ENCODE results near the gene CDHR3.

The CDHR3 gene

DNA sequence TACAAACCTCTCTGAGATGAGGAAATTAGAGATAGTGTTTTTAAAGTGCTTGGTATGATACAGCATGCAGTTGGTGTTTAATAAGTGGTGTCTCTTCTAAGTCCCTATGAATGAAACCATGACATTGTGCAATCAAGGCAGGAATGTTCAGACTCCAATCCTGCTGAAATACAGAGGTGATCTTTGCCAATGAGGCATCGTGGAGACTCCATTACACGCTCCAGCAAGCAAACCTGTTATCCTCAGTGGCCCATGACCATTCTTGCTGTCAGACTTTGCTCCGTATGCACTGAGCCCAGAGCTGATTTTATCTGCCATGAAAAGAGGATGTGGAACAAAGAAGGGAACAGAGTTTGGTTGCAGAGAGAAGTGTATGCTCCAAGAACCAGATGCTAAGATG is 47.3 kb downstream of the CDHR3 start:
- H3K27ac ChIP-seq (ENCODE audit: low read depth, low read length): no peak overlapping the region

GRCh38 chr7:106010866-106011265 is 47.8 kb downstream of the CDHR3 start:
- Histone ChIP-seq H3K27ac (ENCODE audit: low read depth, low read length) (no peak overlapping the region), H3K4me1 (ENCODE audit: control insufficient read depth, insufficient read depth, low read length, unreplicated experiment) (peaks cover 8% of the 10 kb centered on the region), H3K4me3 (ENCODE audit: low read depth, low read length) (no peak overlapping the region)

More for the DNA sequence above, 47.3 kb downstream of the CDHR3 start:
- no peaks in the 10 kb centered on the region for H3K79me2 ChIP-seq (ENCODE audit: control insufficient read depth, insufficient read depth, low read length, unreplicated experiment)
- peak overlapping the region; percentile 40; the same call in 1 of the 2 replicates for H3K4me3 ChIP-seq (ENCODE audit: low read depth, low read length)
- H3K4me1 ChIP-seq (ENCODE audit: control insufficient read depth, insufficient read depth, low read length, unreplicated experiment): peaks cover 8% of the 10 kb centered on the region
- H3K27me3 ChIP-seq (ENCODE audit: insufficient read depth, low read length): peaks cover 4% of the 10 kb centered on the region; the same call in 1 of the 2 replicates
- no peaks in the 10 kb centered on the region for H3K36me3 ChIP-seq (ENCODE audit: insufficient read depth, low read length)
- no peak overlapping the region for H2AFZ ChIP-seq (ENCODE audit: low read length, unreplicated experiment)

DNA sequence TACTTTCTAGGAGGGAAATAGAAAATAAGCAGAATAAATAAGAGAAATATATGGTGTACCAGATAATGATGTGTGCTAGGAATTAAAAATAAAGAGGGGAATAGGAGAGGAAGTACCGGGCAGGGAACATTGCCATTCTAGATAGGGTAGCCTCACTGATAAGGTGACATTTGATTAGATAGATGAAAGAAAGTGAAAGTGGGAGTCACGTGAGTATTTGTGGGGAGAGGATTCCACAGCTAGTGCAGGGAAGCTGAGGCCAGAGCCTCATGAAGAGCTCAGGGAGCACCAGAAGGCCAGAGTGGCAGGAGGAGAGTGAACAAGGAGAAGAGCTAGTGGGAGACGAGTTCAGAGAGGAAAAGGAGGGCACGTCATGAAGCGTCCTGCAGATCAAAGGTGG is 49.1 kb downstream of the CDHR3 start:
- Histone ChIP-seq H3K79me2 (ENCODE audit: control insufficient read depth, insufficient read depth, low read length, unreplicated experiment) (no peaks in the 10 kb centered on the region), H2AFZ (ENCODE audit: low read length, unreplicated experiment) (no peak overlapping the region), H3K4me3 (ENCODE audit: low read depth, low read length) (no peak overlapping the region), H3K27me3 (ENCODE audit: insufficient read depth, low read length) (no peaks in the 10 kb centered on the region), H3K36me3 (ENCODE audit: insufficient read depth, low read length) (no peaks in the 10 kb centered on the region), H3K27ac (ENCODE audit: low read depth, low read length) (no peak overlapping the region), H3K4me1 (ENCODE audit: control insufficient read depth, insufficient read depth, low read length, unreplicated experiment) (peaks cover 15% of the 10 kb centered on the region)

More at GRCh38 chr7:106010866-106011265, 47.8 kb downstream of the CDHR3 start:
- Histone ChIP-seq H3K27me3 (ENCODE audit: insufficient read depth, low read length) (peaks cover under 1% of the 10 kb centered on the region; the same call in 1 of the 2 replicates), H3K36me3 (ENCODE audit: insufficient read depth, low read length) (no peaks in the 10 kb centered on the region), H2AFZ (ENCODE audit: low read length, unreplicated experiment) (no peak overlapping the region), H3K79me2 (ENCODE audit: control insufficient read depth, insufficient read depth, low read length, unreplicated experiment) (no peaks in the 10 kb centered on the region)

GRCh38 chr7:106012935-106013439 is 49.9 kb downstream of the CDHR3 start:
- peaks cover 15% of the 10 kb centered on the region for H3K4me1 ChIP-seq (ENCODE audit: control insufficient read depth, insufficient read depth, low read length, unreplicated experiment)
- no peak overlapping the region for H3K4me3 ChIP-seq (ENCODE audit: low read depth, low read length)
- H3K36me3 ChIP-seq (ENCODE audit: insufficient read depth, low read length): no peaks in the 10 kb centered on the region
- H3K79me2 ChIP-seq (ENCODE audit: control insufficient read depth, insufficient read depth, low read length, unreplicated experiment): no peaks in the 10 kb centered on the region
- no peak overlapping the region for H3K27ac ChIP-seq (ENCODE audit: low read depth, low read length)
- H2AFZ ChIP-seq (ENCODE audit: low read length, unreplicated experiment): no peak overlapping the region
- no peaks in the 10 kb centered on the region for H3K27me3 ChIP-seq (ENCODE audit: insufficient read depth, low read length)

GRCh38 chr7:106015381-106016218 is 52.5 kb downstream of the CDHR3 start:
- Histone ChIP-seq H3K4me1 (ENCODE audit: control insufficient read depth, insufficient read depth, low read length, unreplicated experiment) (peaks cover 7% of the 10 kb centered on the region), H3K36me3 (ENCODE audit: insufficient read depth, low read length) (no peaks in the 10 kb centered on the region), H2AFZ (ENCODE audit: low read length, unreplicated experiment) (peak overlapping the region; percentile 88), H3K27ac (ENCODE audit: low read depth, low read length) (no peak overlapping the region), H3K79me2 (ENCODE audit: control insufficient read depth, insufficient read depth, low read length, unreplicated experiment) (no peaks in the 10 kb centered on the region), H3K4me3 (ENCODE audit: low read depth, low read length) (no peak overlapping the region), H3K27me3 (ENCODE audit: insufficient read depth, low read length) (no peaks in the 10 kb centered on the region)

DNA sequence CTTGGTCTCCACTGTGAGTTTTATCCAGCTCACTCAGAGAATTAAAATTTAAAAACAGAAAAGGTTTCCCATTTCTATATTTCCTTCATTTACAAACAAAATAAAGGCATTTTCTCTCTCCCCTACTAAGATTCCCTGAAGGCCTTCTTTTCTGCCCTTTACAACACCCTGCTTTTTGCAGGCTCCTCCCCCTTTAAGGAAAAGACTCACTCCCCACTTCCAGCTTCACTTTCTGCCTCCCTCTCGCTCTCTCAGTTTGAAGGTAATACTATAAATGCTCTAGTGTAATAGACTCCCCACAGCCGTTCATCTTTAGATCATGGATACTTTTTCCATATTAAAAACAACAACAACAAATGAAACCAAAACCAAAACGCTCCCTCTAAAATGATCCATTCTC is 53.3 kb downstream of the CDHR3 start:
- H3K36me3 ChIP-seq (ENCODE audit: insufficient read depth, low read length): no peaks in the 10 kb centered on the region
- no peak overlapping the region for H3K27ac ChIP-seq (ENCODE audit: low read depth, low read length)
- peak overlapping the region; percentile 88 for H2AFZ ChIP-seq (ENCODE audit: low read length, unreplicated experiment)
- peak overlapping the region; percentile 53 for H3K4me3 ChIP-seq (ENCODE audit: low read depth, low read length)
- H3K27me3 ChIP-seq (ENCODE audit: insufficient read depth, low read length): no peaks in the 10 kb centered on the region
- H3K4me1 ChIP-seq (ENCODE audit: control insufficient read depth, insufficient read depth, low read length, unreplicated experiment): peaks cover 7% of the 10 kb centered on the region
- H3K79me2 ChIP-seq (ENCODE audit: control insufficient read depth, insufficient read depth, low read length, unreplicated experiment): no peaks in the 10 kb centered on the region

DNA sequence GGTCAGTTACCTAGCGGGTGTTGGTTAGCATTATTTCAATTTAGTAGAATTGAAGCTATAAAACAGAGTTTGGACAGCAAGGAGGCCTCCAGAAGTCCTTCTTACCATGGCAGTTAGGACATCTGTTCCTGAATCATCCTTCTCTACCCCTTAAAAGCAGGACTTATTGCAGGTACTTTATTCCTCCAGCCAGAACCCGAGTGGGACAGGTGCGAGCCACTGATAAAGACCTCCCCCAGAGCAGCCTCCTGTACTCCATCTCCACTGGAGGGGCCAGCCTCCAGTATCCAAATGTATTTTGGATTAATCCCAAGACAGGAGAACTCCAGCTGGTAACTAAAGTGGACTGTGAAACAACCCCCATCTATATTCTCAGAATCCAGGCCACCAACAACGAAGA is 54.6 kb downstream of the CDHR3 start:
- peaks cover 4% of the 10 kb centered on the region for H3K27me3 ChIP-seq (ENCODE audit: insufficient read depth, low read length)
- no peaks in the 10 kb centered on the region for H3K79me2 ChIP-seq (ENCODE audit: control insufficient read depth, insufficient read depth, low read length, unreplicated experiment)
- H3K4me3 ChIP-seq (ENCODE audit: low read depth, low read length): no peak overlapping the region
- H2AFZ ChIP-seq (ENCODE audit: low read length, unreplicated experiment): no peak overlapping the region
- no peaks in the 10 kb centered on the region for H3K36me3 ChIP-seq (ENCODE audit: insufficient read depth, low read length)
- peaks cover 7% of the 10 kb centered on the region for H3K4me1 ChIP-seq (ENCODE audit: control insufficient read depth, insufficient read depth, low read length, unreplicated experiment)
- H3K27ac ChIP-seq (ENCODE audit: low read depth, low read length): no peak overlapping the region

- no peak overlapping the region for H3K27ac ChIP-seq (ENCODE audit: low read depth, low read length)
- peaks cover 7% of the 10 kb centered on the region for H3K4me1 ChIP-seq (ENCODE audit: control insufficient read depth, insufficient read depth, low read length, unreplicated experiment)
Measured at GRCh38 chr7:106018566-106019469, 55.8 kb downstream of the CDHR3 start.

DNA sequence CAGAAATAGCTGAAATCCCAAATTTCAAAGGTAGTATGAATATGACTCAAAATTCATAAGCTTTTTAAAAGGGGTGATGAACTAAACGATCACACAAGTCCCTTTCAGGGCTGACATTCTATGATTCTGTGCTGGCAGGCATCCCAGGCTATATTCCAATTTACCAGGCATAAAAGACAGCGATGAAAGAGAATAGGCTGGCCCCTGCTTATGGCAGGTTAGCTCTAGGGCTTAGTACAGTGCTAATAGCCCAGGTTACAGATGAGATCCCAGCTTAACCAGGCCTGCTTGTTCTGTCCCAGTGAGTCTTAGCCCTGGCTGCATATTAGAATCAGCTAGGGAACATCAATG is 56.4 kb downstream of the CDHR3 start:
- Histone ChIP-seq H2AFZ (ENCODE audit: low read length, unreplicated experiment) (no peak overlapping the region), H3K79me2 (ENCODE audit: control insufficient read depth, insufficient read depth, low read length, unreplicated experiment) (no peaks in the 10 kb centered on the region), H3K36me3 (ENCODE audit: insufficient read depth, low read length) (no peaks in the 10 kb centered on the region), H3K27ac (ENCODE audit: low read depth, low read length) (no peak overlapping the region), H3K4me3 (ENCODE audit: low read depth, low read length) (no peak overlapping the region), H3K27me3 (ENCODE audit: insufficient read depth, low read length) (peaks cover 8% of the 10 kb centered on the region), H3K4me1 (ENCODE audit: control insufficient read depth, insufficient read depth, low read length, unreplicated experiment) (peaks cover 7% of the 10 kb centered on the region)

More at GRCh38 chr7:106018566-106019469, 55.8 kb downstream of the CDHR3 start:
- Histone ChIP-seq H2AFZ (ENCODE audit: low read length, unreplicated experiment) (no peak overlapping the region), H3K27me3 (ENCODE audit: insufficient read depth, low read length) (peaks cover 8% of the 10 kb centered on the region), H3K36me3 (ENCODE audit: insufficient read depth, low read length) (no peaks in the 10 kb centered on the region), H3K79me2 (ENCODE audit: control insufficient read depth, insufficient read depth, low read length, unreplicated experiment) (no peaks in the 10 kb centered on the region), H3K4me3 (ENCODE audit: low read depth, low read length) (no peak overlapping the region)

- no peaks in the 10 kb centered on the region for H3K79me2 ChIP-seq (ENCODE audit: control insufficient read depth, insufficient read depth, low read length, unreplicated experiment)
- H3K36me3 ChIP-seq (ENCODE audit: insufficient read depth, low read length): no peaks in the 10 kb centered on the region
- H3K4me1 ChIP-seq (ENCODE audit: control insufficient read depth, insufficient read depth, low read length, unreplicated experiment): peaks cover 3% of the 10 kb centered on the region
- no peak overlapping the region for H3K4me3 ChIP-seq (ENCODE audit: low read depth, low read length)
- no peak overlapping the region for H3K27ac ChIP-seq (ENCODE audit: low read depth, low read length)
- H3K27me3 ChIP-seq (ENCODE audit: insufficient read depth, low read length): peaks cover 13% of the 10 kb centered on the region
- no peak overlapping the region for H2AFZ ChIP-seq (ENCODE audit: low read length, unreplicated experiment)
Measured at GRCh38 chr7:106021151-106022067, 58.3 kb downstream of the CDHR3 start.
